HepG2 (cell line): ENCODE measurements around the gene TMC2. TPM values are rescaled to one million over a fixed set of nuclear protein-coding genes. Genes with fewer than 3 reads are reported as not detected.

ENCODE experiments used
- BCL3 ChIP-seq: sonication (generic); formaldehyde crosslinking; IDR thresholded peaks from 2 replicates; pipeline ENCODE4 v1.5.1; 2020; ENCODE audit warnings: mild to moderate bottlenecking, missing genetic modification reagents, moderate library complexity
- BRF2 ChIP-seq: sonication (generic); formaldehyde crosslinking; IDR thresholded peaks from 2 replicates; pipeline ENCODE4 v1.8.1; 2022; ENCODE audit warnings: mild to moderate bottlenecking, missing genetic modification reagents
- EHMT2 ChIP-seq: fragments of 200-600 bp; sonication (generic); IDR thresholded peaks from 2 replicates; pipeline ENCODE4 v1.7.0; 2017; ENCODE audit warnings: antibody characterized with exemption, low read depth, low read length, borderline replicate concordance
- KDM2A ChIP-seq: sonication (generic); formaldehyde crosslinking; IDR thresholded peaks from 2 replicates; pipeline ENCODE4 v1.4.0; 2020; ENCODE audit warnings: low read depth, missing genetic modification reagents, borderline replicate concordance
- MAZ ChIP-seq, 2 experiments: sonication (generic) in 1 of 2; formaldehyde crosslinking in 1 of 2; IDR thresholded peaks; 2 replicates each; pipeline versions ENCODE4 v1.5.0 to v1.6.1; 2012 to 2020; ENCODE audit warnings: low read depth in 2 of 2, mild to moderate bottlenecking in 2 of 2, borderline replicate concordance in 1 of 2, improper control_type of control experiment in 1 of 2, low read length in 1 of 2, missing genetic modification reagents in 1 of 2, moderate library complexity in 1 of 2
- MLX ChIP-seq: IDR thresholded peaks from 2 replicates; pipeline ENCODE4 v1.6.1; 2016
- MXI1 ChIP-seq: IDR thresholded peaks from 3 replicates; pipeline ENCODE4 v1.6.1; 2012; ENCODE audit warnings: low read depth, low read length, inconsistent platforms, borderline replicate concordance
- NPAS2 ChIP-seq: sonication (generic); formaldehyde crosslinking; IDR thresholded peaks from 2 replicates; pipeline ENCODE4 v1.8.0; 2022; ENCODE audit warnings: mild to moderate bottlenecking, missing genetic modification reagents, borderline replicate concordance
- PRPF4 ChIP-seq: fragments of 200-400 bp; formaldehyde crosslinking; IDR thresholded peaks from 2 replicates; pipeline ENCODE4 v1.6.1; 2016; ENCODE audit warnings: low read length, low read depth; ENCODE audit not compliant: poor library complexity, severe bottlenecking
- ZFP90 ChIP-seq: sonication (generic); formaldehyde crosslinking; IDR thresholded peaks from 2 replicates; pipeline ENCODE4 v1.8.0; 2022; ENCODE audit warnings: missing genetic modification reagents, mild to moderate bottlenecking, inconsistent platforms, borderline replicate concordance
- ZNF30 ChIP-seq: sonication (generic); formaldehyde crosslinking; IDR thresholded peaks from 2 replicates; pipeline ENCODE4 v1.5.0; 2020; ENCODE audit warnings: mild to moderate bottlenecking, missing genetic modification reagents
- ZNF878 ChIP-seq: sonication (generic); formaldehyde crosslinking; IDR thresholded peaks from 2 replicates; pipeline ENCODE4 v1.8.1; 2023; ENCODE audit warnings: mild to moderate bottlenecking, missing genetic modification reagents, moderate library complexity
- polyA plus RNA-seq, 8 experiments: library from polyadenylated mRNA; depleted of rRNA in 3 of 8; stranded (reverse) in 7 of 8; unstranded in 1 of 8; fragments of >200 nt; fragmentation: Illumina TruSeq in 4 of 8; extraction: Trizol in 4 of 8; gene quantifications; 2 replicates each; pipeline versions ENCODE4 v1.2.1 to v1.2.3, GENCODE V29; 2011 to 2016; ENCODE audit warnings: low read depth in 4 of 8, missing spikeins in 1 of 8, mixed read lengths in 1 of 8; ENCODE audit not compliant: insufficient read depth in 1 of 8
- total RNA-seq, 5 experiments: library from RNA; depleted of rRNA; stranded (reverse); fragments of >200 nt; fragmentation: Illumina TruSeq; extraction: Trizol; gene quantifications; 2 replicates each; pipeline ENCODE4 v1.2.3, GENCODE V29; 2016; ENCODE audit warnings: low read depth in 1 of 5
- TF ChIP-seq, protein P1 (sequence below): sonication (generic); formaldehyde crosslinking; conservative IDR thresholded peaks from 2 replicates; pipeline ENCODE4 v1.8.0; 2022; ENCODE audit warnings: low read depth, missing genetic modification reagents
- TF ChIP-seq, protein P2 (sequence below): sonication (generic); formaldehyde crosslinking; IDR thresholded peaks from 2 replicates; pipeline ENCODE4 v1.4.0; 2020; ENCODE audit warnings: missing genetic modification reagents
- TF ChIP-seq, protein P3 (sequence below): sonication (generic); formaldehyde crosslinking; IDR thresholded peaks from 2 replicates; pipeline ENCODE4 v1.4.0; 2020; ENCODE audit warnings: missing genetic modification reagents

TMC2 gene
- total and polyA plus RNA-seq, 2 of the 13 experiments (the other 11 are each of a cell fraction or from before 2014, with no cell fraction given): not detected

DNA sequence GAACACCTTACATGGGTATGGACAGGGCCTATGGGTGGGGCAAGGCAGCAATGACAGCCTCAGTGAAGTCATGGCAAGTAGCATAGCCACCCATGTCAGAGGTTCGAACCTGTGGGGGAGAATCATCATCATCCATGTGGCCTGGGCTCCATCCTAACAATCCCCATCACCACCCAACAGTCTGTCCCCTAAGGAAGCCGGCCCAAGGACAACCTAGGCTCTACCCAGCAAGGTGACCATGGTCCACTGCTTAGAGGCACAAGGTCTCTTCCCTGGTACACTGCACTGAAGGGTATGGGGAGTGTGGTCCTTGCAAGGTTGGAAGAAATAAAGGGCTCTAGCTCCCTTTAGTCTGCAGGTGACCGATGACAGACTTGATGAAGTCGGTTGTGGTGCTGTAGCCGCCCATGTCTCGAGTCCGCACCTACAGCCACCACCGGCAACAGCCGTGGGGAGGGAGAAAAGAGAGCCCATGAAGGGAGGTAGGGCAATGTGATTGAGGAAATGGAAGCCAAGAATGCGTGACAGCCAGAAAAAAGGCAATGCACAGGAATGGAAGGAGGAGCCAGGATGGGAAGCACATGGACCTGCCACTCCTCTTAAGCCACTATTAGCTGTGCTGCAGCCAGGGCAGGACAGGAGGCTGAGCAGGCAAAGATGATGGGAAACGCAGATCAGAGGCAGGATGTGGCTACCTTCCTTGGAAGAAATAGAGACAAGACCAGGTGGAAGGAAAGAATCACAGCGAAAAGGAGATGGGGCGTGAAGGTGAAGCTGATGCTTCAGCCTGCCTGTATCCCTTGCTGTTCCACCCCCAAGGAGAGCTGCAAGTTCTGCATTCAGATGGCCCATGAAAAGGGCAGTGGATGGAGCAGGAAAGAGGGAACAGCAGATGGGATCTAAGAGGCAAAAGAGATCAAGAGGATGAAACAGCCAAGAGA is 122.3 kb downstream of the TMC2 start (continued):
- TF ChIP-seq, protein P1, sequence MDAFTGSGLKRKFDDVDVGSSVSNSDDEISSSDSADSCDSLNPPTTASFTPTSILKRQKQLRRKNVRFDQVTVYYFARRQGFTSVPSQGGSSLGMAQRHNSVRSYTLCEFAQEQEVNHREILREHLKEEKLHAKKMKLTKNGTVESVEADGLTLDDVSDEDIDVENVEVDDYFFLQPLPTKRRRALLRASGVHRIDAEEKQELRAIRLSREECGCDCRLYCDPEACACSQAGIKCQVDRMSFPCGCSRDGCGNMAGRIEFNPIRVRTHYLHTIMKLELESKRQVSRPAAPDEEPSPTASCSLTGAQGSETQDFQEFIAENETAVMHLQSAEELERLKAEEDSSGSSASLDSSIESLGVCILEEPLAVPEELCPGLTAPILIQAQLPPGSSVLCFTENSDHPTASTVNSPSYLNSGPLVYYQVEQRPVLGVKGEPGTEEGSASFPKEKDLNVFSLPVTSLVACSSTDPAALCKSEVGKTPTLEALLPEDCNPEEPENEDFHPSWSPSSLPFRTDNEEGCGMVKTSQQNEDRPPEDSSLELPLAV (CRISPR knock-in tag): no peak
- no peak for TF ChIP-seq NPAS2 (CRISPR knock-in tag)
- TF ChIP-seq ZNF878 (CRISPR knock-in tag): no peak
- no peak for TF ChIP-seq ZFP90 (CRISPR knock-in tag)
- peak; percentile 90 for TF ChIP-seq KDM2A
- TF ChIP-seq, protein P2, sequence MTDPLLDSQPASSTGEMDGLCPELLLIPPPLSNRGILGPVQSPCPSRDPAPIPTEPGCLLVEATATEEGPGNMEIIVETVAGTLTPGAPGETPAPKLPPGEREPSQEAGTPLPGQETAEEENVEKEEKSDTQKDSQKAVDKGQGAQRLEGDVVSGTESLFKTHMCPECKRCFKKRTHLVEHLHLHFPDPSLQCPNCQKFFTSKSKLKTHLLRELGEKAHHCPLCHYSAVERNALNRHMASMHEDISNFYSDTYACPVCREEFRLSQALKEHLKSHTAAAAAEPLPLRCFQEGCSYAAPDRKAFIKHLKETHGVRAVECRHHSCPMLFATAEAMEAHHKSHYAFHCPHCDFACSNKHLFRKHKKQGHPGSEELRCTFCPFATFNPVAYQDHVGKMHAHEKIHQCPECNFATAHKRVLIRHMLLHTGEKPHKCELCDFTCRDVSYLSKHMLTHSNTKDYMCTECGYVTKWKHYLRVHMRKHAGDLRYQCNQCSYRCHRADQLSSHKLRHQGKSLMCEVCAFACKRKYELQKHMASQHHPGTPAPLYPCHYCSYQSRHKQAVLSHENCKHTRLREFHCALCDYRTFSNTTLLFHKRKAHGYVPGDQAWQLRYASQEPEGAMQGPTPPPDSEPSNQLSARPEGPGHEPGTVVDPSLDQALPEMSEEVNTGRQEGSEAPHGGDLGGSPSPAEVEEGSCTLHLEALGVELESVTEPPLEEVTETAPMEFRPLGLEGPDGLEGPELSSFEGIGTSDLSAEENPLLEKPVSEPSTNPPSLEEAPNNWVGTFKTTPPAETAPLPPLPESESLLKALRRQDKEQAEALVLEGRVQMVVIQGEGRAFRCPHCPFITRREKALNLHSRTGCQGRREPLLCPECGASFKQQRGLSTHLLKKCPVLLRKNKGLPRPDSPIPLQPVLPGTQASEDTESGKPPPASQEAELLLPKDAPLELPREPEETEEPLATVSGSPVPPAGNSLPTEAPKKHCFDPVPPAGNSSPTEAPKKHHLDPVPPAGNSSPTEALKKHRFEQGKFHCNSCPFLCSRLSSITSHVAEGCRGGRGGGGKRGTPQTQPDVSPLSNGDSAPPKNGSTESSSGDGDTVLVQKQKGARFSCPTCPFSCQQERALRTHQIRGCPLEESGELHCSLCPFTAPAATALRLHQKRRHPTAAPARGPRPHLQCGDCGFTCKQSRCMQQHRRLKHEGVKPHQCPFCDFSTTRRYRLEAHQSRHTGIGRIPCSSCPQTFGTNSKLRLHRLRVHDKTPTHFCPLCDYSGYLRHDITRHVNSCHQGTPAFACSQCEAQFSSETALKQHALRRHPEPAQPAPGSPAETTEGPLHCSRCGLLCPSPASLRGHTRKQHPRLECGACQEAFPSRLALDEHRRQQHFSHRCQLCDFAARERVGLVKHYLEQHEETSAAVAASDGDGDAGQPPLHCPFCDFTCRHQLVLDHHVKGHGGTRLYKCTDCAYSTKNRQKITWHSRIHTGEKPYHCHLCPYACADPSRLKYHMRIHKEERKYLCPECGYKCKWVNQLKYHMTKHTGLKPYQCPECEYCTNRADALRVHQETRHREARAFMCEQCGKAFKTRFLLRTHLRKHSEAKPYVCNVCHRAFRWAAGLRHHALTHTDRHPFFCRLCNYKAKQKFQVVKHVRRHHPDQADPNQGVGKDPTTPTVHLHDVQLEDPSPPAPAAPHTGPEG (CRISPR knock-in tag): no peak
- no peak for TF ChIP-seq PRPF4
- TF ChIP-seq MXI1: no peak
- TF ChIP-seq MLX: no peak
- no peak for TF ChIP-seq ZNF30
- TF ChIP-seq BCL3: no peak
- TF ChIP-seq, protein P3, sequence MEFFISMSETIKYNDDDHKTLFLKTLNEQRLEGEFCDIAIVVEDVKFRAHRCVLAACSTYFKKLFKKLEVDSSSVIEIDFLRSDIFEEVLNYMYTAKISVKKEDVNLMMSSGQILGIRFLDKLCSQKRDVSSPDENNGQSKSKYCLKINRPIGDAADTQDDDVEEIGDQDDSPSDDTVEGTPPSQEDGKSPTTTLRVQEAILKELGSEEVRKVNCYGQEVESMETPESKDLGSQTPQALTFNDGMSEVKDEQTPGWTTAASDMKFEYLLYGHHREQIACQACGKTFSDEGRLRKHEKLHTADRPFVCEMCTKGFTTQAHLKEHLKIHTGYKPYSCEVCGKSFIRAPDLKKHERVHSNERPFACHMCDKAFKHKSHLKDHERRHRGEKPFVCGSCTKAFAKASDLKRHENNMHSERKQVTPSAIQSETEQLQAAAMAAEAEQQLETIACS (CRISPR knock-in tag): no peak
- TF ChIP-seq BRF2 (CRISPR knock-in tag): no peak
- TF ChIP-seq MAZ (IDR thresholded peaks at IDR 0.05; ENCODE audit: borderline replicate concordance, low read depth, low read length): no peak
- TF ChIP-seq MAZ (CRISPR knock-in tag; IDR thresholded peaks at IDR 0.05; ENCODE audit: low read depth): no peak
- no peak for TF ChIP-seq EHMT2
